ENCODE data around the gene TFF1. TPM values are rescaled to one million over a fixed set of nuclear protein-coding genes. Genes with fewer than 3 reads are reported as not detected.
A peak's percentile ranks its signal among the peaks of the same experiment; 100 is the strongest.

The TFF1 gene
- polyA plus RNA-seq, 1 donor from 2014 or later: not detected

DNA sequence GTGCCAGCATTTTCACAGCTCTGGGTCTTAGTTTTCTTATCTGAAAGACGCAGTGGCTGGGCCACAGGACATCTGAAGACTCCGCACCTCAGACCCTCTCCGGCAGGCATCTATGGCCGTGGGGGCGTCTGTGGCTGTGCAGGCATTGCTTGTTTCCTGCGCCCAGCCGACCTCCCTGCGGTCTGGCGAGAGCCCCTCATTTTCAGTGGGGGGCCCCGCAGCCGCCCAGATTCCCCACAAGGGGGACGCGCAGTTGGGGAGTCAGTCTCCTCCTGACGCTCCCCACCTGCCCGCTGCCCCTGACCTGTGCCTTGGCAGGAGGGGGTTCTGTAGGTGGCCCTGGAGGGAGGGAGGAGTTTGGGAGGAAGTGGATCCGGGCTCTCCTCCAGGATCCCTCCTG is 3.5 kb upstream of the TFF1 start:
- Mint-ChIP-seq H3K36me3 (no peaks in the 10 kb centered on the region), H3K9me3 (no peaks in the 10 kb centered on the region), H3K4me3 (no peak overlapping the region)

GRCh38 chr21:42367367-42368165 is 1.2 kb upstream of the TFF1 start:
- Mint-ChIP-seq H3K4me3 (no peak overlapping the region), H3K36me3 (no peaks in the 10 kb centered on the region), H3K27ac (peak overlapping the region in 1 of 3 donors; percentile 11), H3K27me3 (peaks cover 20% of the 10 kb centered on the region), H3K4me1 (peaks cover 0 to 3% (median 0%) of the 10 kb centered on the region in 3 donors), H3K9me3 (no peaks in the 10 kb centered on the region)

More for the DNA sequence above, 3.5 kb upstream of the TFF1 start:
- Mint-ChIP-seq H3K4me1 (no peaks in the 10 kb centered on the region), H3K27ac (no peak overlapping the region), H3K27me3 (peaks cover 8% of the 10 kb centered on the region)

GRCh38 chr21:42365770-42366169 is 565 bp downstream of the TFF1 start:
- Mint-ChIP-seq H3K4me1 (peaks cover 0 to 9% (median 3%) of the 10 kb centered on the region in 3 donors), H3K36me3 (no peaks in the 10 kb centered on the region), H3K27me3 (peaks cover 24% of the 10 kb centered on the region), H3K27ac (no peak overlapping the region), H3K9me3 (no peaks in the 10 kb centered on the region), H3K4me3 (no peak overlapping the region)

- no peaks in the 10 kb centered on the region for H3K36me3 Mint-ChIP-seq
- no peaks in the 10 kb centered on the region for H3K9me3 Mint-ChIP-seq
- no peak overlapping the region for H3K4me3 Mint-ChIP-seq
- peaks cover 23% of the 10 kb centered on the region for H3K27me3 Mint-ChIP-seq
- peaks cover 0 to 9% (median 3%) of the 10 kb centered on the region in 3 donors for H3K4me1 Mint-ChIP-seq
- H3K27ac Mint-ChIP-seq: no peak overlapping the region
These were observed 1.9 kb downstream of the TFF1 start for GRCh38 chr21:42364304-42364865.

DNA sequence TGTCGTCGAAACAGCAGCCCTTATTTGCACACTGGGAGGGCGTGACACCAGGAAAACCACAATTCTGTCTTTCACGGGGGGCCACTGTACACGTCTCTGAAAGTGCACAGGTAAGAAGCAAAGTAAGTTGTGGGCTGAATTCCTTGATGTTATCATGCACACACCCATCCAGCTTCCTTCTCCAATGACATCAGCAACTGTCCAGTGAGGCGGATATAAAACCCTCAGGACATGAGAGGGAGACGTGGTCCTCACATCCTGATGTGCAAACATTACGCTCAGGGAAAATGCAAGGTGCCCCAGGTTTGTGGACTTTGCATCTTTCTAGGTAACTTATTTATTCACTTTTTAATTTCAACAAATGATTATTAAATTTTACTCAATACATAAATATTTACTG is 3.0 kb downstream of the TFF1 start:
- peaks cover 30% of the 10 kb centered on the region for H3K27me3 Mint-ChIP-seq
- H3K27ac Mint-ChIP-seq: no peak overlapping the region
- H3K4me3 Mint-ChIP-seq: no peak overlapping the region
- no peaks in the 10 kb centered on the region for H3K36me3 Mint-ChIP-seq
- no peaks in the 10 kb centered on the region for H3K9me3 Mint-ChIP-seq
- peaks cover 0 to 9% (median 3%) of the 10 kb centered on the region in 3 donors for H3K4me1 Mint-ChIP-seq

DNA sequence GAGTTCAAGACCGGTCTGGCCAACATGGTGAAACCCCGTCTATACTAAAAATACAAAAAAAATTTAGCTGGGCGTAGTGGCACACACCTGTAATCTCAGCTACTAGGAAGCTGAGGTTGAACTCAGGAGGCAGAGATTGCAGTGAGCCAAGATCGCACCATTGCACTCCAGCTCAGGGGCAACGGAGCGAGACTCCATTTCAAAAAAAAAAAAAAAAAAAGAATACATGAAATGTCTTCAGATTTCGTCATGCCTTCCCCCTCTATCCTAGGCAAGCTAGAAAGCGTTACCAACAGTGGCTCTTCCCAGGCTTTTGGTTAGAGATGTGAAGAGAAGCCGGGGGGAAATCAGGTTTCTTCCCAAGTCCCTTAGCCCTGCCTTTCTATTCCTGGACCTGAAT is 3.6 kb downstream of the TFF1 start:
- H3K4me3 Mint-ChIP-seq: peak overlapping the region in 2 of 4 donors; percentile 58 to 66
- no peaks in the 10 kb centered on the region for H3K9me3 Mint-ChIP-seq
- no peaks in the 10 kb centered on the region for H3K36me3 Mint-ChIP-seq
- no peak overlapping the region for H3K27ac Mint-ChIP-seq
- H3K27me3 Mint-ChIP-seq: peaks cover 30% of the 10 kb centered on the region
- peaks cover 0 to 9% (median 3%) of the 10 kb centered on the region in 3 donors for H3K4me1 Mint-ChIP-seq

DNA sequence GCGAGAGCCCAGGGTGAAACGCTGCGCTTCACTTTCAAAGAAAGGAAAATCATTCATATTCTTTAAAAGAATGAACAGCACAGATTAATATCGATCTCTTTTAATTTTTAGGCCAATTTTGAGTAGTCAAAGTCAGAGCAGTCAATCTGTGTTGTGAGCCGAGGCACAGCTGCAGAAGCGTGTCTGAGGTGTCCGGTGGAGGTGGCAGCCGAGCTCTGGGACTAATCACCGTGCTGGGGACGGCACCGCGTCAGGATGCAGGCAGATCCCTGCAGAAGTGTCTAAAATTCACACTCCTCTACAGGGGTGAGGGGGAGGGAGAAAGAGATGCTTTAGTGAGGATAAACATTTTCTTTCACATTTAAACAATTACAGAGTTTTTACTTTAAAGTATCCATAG is 4.1 kb downstream of the TFF1 start:
- no peaks in the 10 kb centered on the region for H3K36me3 Mint-ChIP-seq
- H3K9me3 Mint-ChIP-seq: peaks cover 0 to 4% (median 0%) of the 10 kb centered on the region in 3 donors
- peaks cover 0 to 9% (median 3%) of the 10 kb centered on the region in 3 donors for H3K4me1 Mint-ChIP-seq
- H3K27ac Mint-ChIP-seq: no peak overlapping the region
- no peak overlapping the region for H3K4me3 Mint-ChIP-seq
- H3K27me3 Mint-ChIP-seq: peaks cover 28% of the 10 kb centered on the region

GRCh38 chr21:42361286-42361685 is 5.0 kb downstream of the TFF1 start:
- H3K27me3 Mint-ChIP-seq: peaks cover 36% of the 10 kb centered on the region
- no peak overlapping the region for H3K27ac Mint-ChIP-seq
- no peaks in the 10 kb centered on the region for H3K36me3 Mint-ChIP-seq
- H3K4me3 Mint-ChIP-seq: no peak overlapping the region
- H3K4me1 Mint-ChIP-seq: peaks cover 0 to 9% (median 3%) of the 10 kb centered on the region in 3 donors
- peaks cover 0 to 8% (median 0%) of the 10 kb centered on the region in 3 donors for H3K9me3 Mint-ChIP-seq

- Mint-ChIP-seq H3K27me3 (peaks cover 38% of the 10 kb centered on the region), H3K9me3 (peaks cover 0 to 14% (median 0%) of the 10 kb centered on the region in 3 donors), H3K36me3 (no peaks in the 10 kb centered on the region), H3K27ac (no peak overlapping the region), H3K4me1 (peaks cover 0 to 9% (median 3%) of the 10 kb centered on the region in 3 donors), H3K4me3 (no peak overlapping the region)
These were observed 6.0 kb downstream of the TFF1 start for GRCh38 chr21:42360317-42360716.

- no peak overlapping the region for H3K4me3 Mint-ChIP-seq
- H3K36me3 Mint-ChIP-seq: peaks cover 3% of the 10 kb centered on the region
- peaks cover 3 to 28% (median 4%) of the 10 kb centered on the region in 3 donors for H3K9me3 Mint-ChIP-seq
- no peak overlapping the region for H3K27ac Mint-ChIP-seq
- H3K4me1 Mint-ChIP-seq: peaks cover 0 to 9% (median 3%) of the 10 kb centered on the region in 3 donors
- peaks cover 35% of the 10 kb centered on the region for H3K27me3 Mint-ChIP-seq
These were observed 7.4 kb downstream of the TFF1 start for GRCh38 chr21:42358937-42359336.

- H3K9me3 Mint-ChIP-seq: peaks cover 3 to 34% (median 7%) of the 10 kb centered on the region in 3 donors
- peaks cover 40% of the 10 kb centered on the region for H3K27me3 Mint-ChIP-seq
- peaks cover 3% of the 10 kb centered on the region for H3K36me3 Mint-ChIP-seq
- no peak overlapping the region for H3K27ac Mint-ChIP-seq
- no peak overlapping the region for H3K4me3 Mint-ChIP-seq
- peaks cover 0 to 11% (median 3%) of the 10 kb centered on the region in 3 donors for H3K4me1 Mint-ChIP-seq
These were observed 8.1 kb downstream of the TFF1 start for GRCh38 chr21:42358261-42358660.

DNA sequence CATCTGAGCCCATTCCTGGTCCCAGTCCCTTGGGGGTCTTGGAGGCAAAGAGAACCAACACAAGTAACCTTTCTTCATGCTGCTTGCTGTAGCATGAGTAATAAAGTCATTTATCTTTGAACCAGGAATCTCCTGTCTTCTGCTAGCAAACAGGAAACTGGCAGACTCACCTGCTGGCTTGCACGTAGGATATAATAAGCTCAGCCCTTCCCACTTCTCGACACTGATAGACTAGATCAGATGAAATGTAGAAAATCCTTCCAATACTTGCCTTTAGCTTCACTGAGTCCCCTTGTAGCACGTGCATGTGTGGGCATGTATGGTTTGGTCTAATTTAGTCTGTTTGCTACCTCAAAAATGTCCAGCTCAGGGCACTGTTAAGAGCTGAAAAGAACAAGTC is 9.0 kb downstream of the TFF1 start:
- Mint-ChIP-seq H3K36me3 (peaks cover 3% of the 10 kb centered on the region), H3K27ac (no peak overlapping the region), H3K9me3 (peaks cover 3 to 35% (median 7%) of the 10 kb centered on the region in 3 donors), H3K27me3 (peaks cover 38% of the 10 kb centered on the region), H3K4me1 (peaks cover 0 to 5% (median 3%) of the 10 kb centered on the region in 3 donors), H3K4me3 (no peak overlapping the region)

- peaks cover 3% of the 10 kb centered on the region for H3K36me3 Mint-ChIP-seq
- no peak overlapping the region for H3K4me3 Mint-ChIP-seq
- peaks cover 36% of the 10 kb centered on the region for H3K27me3 Mint-ChIP-seq
- peaks cover 3 to 35% (median 7%) of the 10 kb centered on the region in 3 donors for H3K9me3 Mint-ChIP-seq
- H3K4me1 Mint-ChIP-seq: peaks cover 0 to 1% (median 0%) of the 10 kb centered on the region in 3 donors
- no peak overlapping the region for H3K27ac Mint-ChIP-seq
These were observed 9.7 kb downstream of the TFF1 start for GRCh38 chr21:42356650-42357049.

DNA sequence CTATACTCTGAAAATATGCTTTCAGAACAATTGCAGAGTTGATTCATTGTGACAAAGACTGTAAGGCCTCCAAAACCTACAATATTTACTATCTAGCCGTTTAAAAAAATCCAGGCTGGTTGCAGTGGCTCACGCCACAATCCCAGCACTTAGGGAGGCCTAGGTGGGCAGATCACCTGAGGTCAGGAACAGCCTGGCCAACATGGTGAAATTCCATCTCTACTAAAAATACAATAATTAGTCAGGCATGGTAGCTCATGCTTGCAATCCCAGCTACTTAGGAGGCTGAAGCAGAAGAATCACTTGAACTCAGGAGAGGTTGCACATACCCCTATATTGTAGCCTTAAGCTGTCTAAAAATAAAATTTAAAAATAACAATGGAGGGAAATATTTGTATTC is 10.3 kb downstream of the TFF1 start:
- H3K9me3 Mint-ChIP-seq: peaks cover 3 to 35% (median 7%) of the 10 kb centered on the region in 3 donors
- peaks cover 36% of the 10 kb centered on the region for H3K27me3 Mint-ChIP-seq
- peaks cover 3% of the 10 kb centered on the region for H3K36me3 Mint-ChIP-seq
- no peak overlapping the region for H3K4me3 Mint-ChIP-seq
- H3K27ac Mint-ChIP-seq: no peak overlapping the region
- peaks cover 0 to 1% (median 0%) of the 10 kb centered on the region in 3 donors for H3K4me1 Mint-ChIP-seq

- no peak overlapping the region for H3K27ac Mint-ChIP-seq
These were observed 12.7 kb downstream of the TFF1 start for GRCh38 chr21:42353623-42354022.

More at GRCh38 chr21:42353623-42354022, 12.7 kb downstream of the TFF1 start:
- H3K36me3 Mint-ChIP-seq: peaks cover 3% of the 10 kb centered on the region
- H3K4me3 Mint-ChIP-seq: no peak overlapping the region
- peaks cover 31% of the 10 kb centered on the region for H3K27me3 Mint-ChIP-seq
- peaks cover 3 to 35% (median 7%) of the 10 kb centered on the region in 3 donors for H3K9me3 Mint-ChIP-seq
- H3K4me1 Mint-ChIP-seq: peaks cover 0 to 1% (median 0%) of the 10 kb centered on the region in 3 donors

Data from IgD-negative memory B cell (primary cell).